Right lobe of liver (tissue), 6 donors: ENCODE results near the gene RGS2. TPM values are rescaled to one million over a fixed set of nuclear protein-coding genes. Genes with fewer than 3 reads are reported as not detected.

Source experiments
- ATAC-seq, 4 donors: fragments of 200-7000 bp; cut with Tn5 transposase; one replicate each; pipeline ENCODE4 v1.9.1; 2020; ENCODE audit warnings: mild to moderate bottlenecking in 4 of 4, moderate library complexity in 4 of 4
- DNase-seq, 3 donors: peaks; one replicate each; pipeline ENCODE4 v3.0.0-alpha.2; 2020
- H3K27ac ChIP-seq, 3 donors: fragments of 200-600 bp; one replicate each; pipeline ENCODE4 v1.8.0; 2022
- H3K27me3 ChIP-seq, 2 donors: fragments of 200-600 bp; one replicate each; pipeline ENCODE4 v1.8.0; 2022
- H3K36me3 ChIP-seq, 4 donors: fragments of 200-600 bp; sonication (generic) in 1 of 4; one replicate each; pipeline versions ENCODE4 v1.5.1 to v1.8.0; 2017 to 2022; ENCODE audit warnings: control low read depth in 1 of 4
- H3K4me1 ChIP-seq, 4 donors: fragments of 200-600 bp; sonication (generic) in 1 of 4; one replicate each; pipeline versions ENCODE4 v1.5.1 to v1.8.0; 2017 to 2022; ENCODE audit warnings: control low read depth in 1 of 4
- H3K4me3 ChIP-seq, 3 donors: fragments of 200-600 bp; one replicate each; pipeline ENCODE4 v1.8.0; 2022
- H3K9me3 ChIP-seq, 4 donors: fragments of 200-600 bp; sonication (generic) in 1 of 4; one replicate each; pipeline versions ENCODE4 v1.5.1 to v1.8.0; 2017 to 2022; ENCODE audit warnings: control low read depth in 1 of 4
- POLR2A ChIP-seq: fragments of 450-650 bp; IDR thresholded peaks from one replicate; pipeline ENCODE4 v1.6.1; 2017; ENCODE audit warnings: antibody characterized with exemption, mild to moderate bottlenecking
- WGBS: methylation state at CpG from one replicate; pipeline ENCODE4 v1.1.6; 2018; ENCODE audit warnings: low coverage, low lambda C conversion rate; ENCODE audit not compliant: insufficient coverage; ENCODE audit errors: missing lambda C conversion rate; 5-methylcytosine and 5-hydroxymethylcytosine counted together
- intact Hi-C, 2 donors: fragments of 100-400 bp; cut with DNase I; formaldehyde crosslinking; loops; one replicate each; pipeline versions ENCODE4 v1.11.2 to v1.14.1; 2022
- total RNA-seq, 6 experiments: library from RNA; depleted of rRNA in 2 of 6; stranded (reverse); fragments of >200 nt in 2 of 6; fragmentation: NEBNext Ultra II Directional in 3 of 6; extraction: Animal tissue kit (Norgen Biotek cat#: 25700) in 3 of 6; gene quantifications; one replicate each; pipeline versions ENCODE4 v1.1.0 to v1.2.4, GENCODE V29; 2016 to 2023
- TF ChIP-seq, protein P1 (sequence below), 4 donors: fragments of 200-600 bp in 3 of 4; fragments of 450-650 bp in 1 of 4; IDR thresholded peaks; one replicate each; pipeline versions ENCODE4 v1.5.1 to v1.8.0; 2016 to 2022; ENCODE audit warnings: antibody characterized with exemption in 4 of 4, mild to moderate bottlenecking in 2 of 4
- donor health status: DM: no; HTN: yes; CAD: no.
- donor health status: DM: no; HTN: no; CAD: no.
- donor health status: DM: no; HTN: no; CAD: no.
- donor health status: DM: no; HTN: yes; CAD: no.
- donor health status: DM: no; HTN: yes; CAD: no.

Gene RGS2
- total RNA-seq, 6 experiments from 2014 or later: 2.5 to 10.9 (median 5.2) TPM

DNA sequence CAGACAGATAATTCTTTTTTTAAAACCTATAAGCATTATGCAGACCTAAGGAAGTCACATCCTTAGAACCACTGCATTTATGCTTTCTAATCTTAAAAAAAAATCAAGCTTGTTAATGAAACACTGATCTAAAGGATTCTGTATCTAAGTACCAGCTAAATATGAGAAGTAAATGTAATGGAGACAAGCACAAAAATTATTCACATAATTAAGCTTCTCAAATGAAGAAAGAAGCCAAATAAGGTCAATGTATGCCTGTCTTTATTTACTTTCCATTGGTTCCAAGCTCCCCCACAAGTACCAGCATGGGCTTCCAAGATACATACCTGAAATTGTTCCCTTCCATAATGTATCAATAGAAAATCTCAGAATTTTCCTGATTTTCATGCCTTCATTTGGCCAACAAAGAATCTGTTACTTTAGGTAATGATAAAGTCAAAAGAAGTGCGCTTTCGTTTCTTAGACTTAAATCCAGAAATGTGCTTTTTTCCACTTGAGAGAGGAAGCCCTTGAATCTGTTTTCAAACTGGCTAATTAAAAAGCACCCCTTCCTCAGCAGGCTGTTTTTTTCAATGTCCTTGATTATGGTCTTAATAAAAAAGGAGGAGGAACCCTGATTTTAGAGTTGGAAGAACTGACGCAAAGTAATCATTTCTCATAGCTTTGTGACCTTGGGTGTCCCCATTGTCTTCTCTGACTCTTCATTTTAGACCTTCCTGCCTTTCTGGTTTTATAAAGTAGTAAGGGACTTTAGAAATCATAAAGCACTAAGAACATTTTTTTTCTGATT, 3.8 kb downstream of the RGS2 start:
- Histone ChIP-seq H3K4me3 (no peak overlapping the region), H3K4me1 (peaks cover 0 to 5% (median 0%) of the 10 kb centered on the region in 4 donors), H3K27ac (no peak overlapping the region), H3K27me3 (no peaks in the 10 kb centered on the region), H3K36me3 (no peaks in the 10 kb centered on the region), H3K9me3 (no peaks in the 10 kb centered on the region)
- WGBS: 82% methylated on average over 3 of the region's 3 CpGs
- DNase-seq (no peak), ATAC-seq (no peak)
- TF ChIP-seq, protein P1, sequence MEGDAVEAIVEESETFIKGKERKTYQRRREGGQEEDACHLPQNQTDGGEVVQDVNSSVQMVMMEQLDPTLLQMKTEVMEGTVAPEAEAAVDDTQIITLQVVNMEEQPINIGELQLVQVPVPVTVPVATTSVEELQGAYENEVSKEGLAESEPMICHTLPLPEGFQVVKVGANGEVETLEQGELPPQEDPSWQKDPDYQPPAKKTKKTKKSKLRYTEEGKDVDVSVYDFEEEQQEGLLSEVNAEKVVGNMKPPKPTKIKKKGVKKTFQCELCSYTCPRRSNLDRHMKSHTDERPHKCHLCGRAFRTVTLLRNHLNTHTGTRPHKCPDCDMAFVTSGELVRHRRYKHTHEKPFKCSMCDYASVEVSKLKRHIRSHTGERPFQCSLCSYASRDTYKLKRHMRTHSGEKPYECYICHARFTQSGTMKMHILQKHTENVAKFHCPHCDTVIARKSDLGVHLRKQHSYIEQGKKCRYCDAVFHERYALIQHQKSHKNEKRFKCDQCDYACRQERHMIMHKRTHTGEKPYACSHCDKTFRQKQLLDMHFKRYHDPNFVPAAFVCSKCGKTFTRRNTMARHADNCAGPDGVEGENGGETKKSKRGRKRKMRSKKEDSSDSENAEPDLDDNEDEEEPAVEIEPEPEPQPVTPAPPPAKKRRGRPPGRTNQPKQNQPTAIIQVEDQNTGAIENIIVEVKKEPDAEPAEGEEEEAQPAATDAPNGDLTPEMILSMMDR (IDR thresholded peaks at IDR 0.05): no peak
- no peak for TF ChIP-seq POLR2A
- intact Hi-C loops: no loop called here

- Histone ChIP-seq H3K36me3 (no peaks in the 10 kb centered on the region), H3K4me3 (no peak overlapping the region), H3K27me3 (no peaks in the 10 kb centered on the region), H3K27ac (no peak overlapping the region), H3K4me1 (no peaks in the 10 kb centered on the region), H3K9me3 (no peaks in the 10 kb centered on the region)
- DNase-seq (no peak), ATAC-seq (no peak)
- WGBS: 80% methylated on average over 1 of the region's 1 CpG
- intact Hi-C loops: no loop called here
- TF ChIP-seq POLR2A: no peak
- TF ChIP-seq, protein P1 (IDR thresholded peaks at IDR 0.05): no peak
Measured at GRCh38 chr1:192814805-192815204, 6.0 kb downstream of the RGS2 start.

DNA sequence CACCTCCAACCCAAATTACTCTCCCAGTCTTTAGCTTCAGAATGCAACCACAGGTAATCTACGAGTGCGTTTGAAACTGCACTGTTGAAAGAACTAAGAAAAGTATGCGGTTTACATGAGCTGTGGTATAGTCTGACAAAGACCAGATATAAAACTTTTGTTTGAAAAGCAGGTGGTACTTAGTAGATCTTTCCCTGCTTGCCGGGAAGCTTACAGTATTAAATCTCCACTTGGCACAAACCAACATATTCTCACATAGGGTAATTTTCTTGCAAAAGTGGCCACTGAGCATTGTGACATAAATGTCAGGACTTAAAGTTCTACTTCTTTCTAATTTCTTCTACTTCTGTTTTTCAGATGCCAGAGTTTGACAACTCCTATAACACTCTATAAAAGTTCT, 8.4 kb downstream of the RGS2 start:
- Histone ChIP-seq H3K9me3 (no peaks in the 10 kb centered on the region), H3K27ac (no peak overlapping the region), H3K36me3 (no peaks in the 10 kb centered on the region), H3K4me1 (no peaks in the 10 kb centered on the region), H3K27me3 (no peaks in the 10 kb centered on the region), H3K4me3 (no peak overlapping the region)
- whole genome bisulfite sequencing: 78% methylated on average over 4 of the region's 4 CpGs
- ATAC-seq (no peak), DNase-seq (no peak)
- TF ChIP-seq, protein P1 (IDR thresholded peaks at IDR 0.05): no peak
- no peak for TF ChIP-seq POLR2A
- intact Hi-C loops: no loop called here

- Histone ChIP-seq H3K27me3 (no peaks in the 10 kb centered on the region), H3K4me3 (no peak overlapping the region), H3K9me3 (no peaks in the 10 kb centered on the region), H3K27ac (no peak overlapping the region), H3K4me1 (no peaks in the 10 kb centered on the region), H3K36me3 (no peaks in the 10 kb centered on the region)
- DNase-seq: no peak
- TF ChIP-seq POLR2A: no peak
- TF ChIP-seq, protein P1 (IDR thresholded peaks at IDR 0.05): no peak
- WGBS: 75% methylated on average over 3 of the region's 3 CpGs
- intact Hi-C loops: no loop called here
- no peak for ATAC-seq
Measured at GRCh38 chr1:192821296-192821695, 12.5 kb downstream of the RGS2 start.
